Stimulated activated naive CD8-positive, alpha-beta T cell treated with anti-CD3 and anti-CD28 coated beads, Interleukin-15, Interleukin-2, amounts not matched to agents 100 U/mL and 50 U/mL, for 24 hours (primary cell): Measurements from ENCODE around the gene SYNPR.
"Not testable (repeated sequence)": the region's sequence is repeated elsewhere in the genome, so short reads cannot be mapped to it uniquely, and the experiment has no call there.

Experiments
- ATAC-seq: fragments of 150-1000 bp; cut with Tn5 transposase; one replicate; pipeline ENCODE4 v1.10.0; 2021
- DNase-seq: peaks from one replicate; pipeline ENCODE4 v3.0.0; 2021

Gene SYNPR

DNA sequence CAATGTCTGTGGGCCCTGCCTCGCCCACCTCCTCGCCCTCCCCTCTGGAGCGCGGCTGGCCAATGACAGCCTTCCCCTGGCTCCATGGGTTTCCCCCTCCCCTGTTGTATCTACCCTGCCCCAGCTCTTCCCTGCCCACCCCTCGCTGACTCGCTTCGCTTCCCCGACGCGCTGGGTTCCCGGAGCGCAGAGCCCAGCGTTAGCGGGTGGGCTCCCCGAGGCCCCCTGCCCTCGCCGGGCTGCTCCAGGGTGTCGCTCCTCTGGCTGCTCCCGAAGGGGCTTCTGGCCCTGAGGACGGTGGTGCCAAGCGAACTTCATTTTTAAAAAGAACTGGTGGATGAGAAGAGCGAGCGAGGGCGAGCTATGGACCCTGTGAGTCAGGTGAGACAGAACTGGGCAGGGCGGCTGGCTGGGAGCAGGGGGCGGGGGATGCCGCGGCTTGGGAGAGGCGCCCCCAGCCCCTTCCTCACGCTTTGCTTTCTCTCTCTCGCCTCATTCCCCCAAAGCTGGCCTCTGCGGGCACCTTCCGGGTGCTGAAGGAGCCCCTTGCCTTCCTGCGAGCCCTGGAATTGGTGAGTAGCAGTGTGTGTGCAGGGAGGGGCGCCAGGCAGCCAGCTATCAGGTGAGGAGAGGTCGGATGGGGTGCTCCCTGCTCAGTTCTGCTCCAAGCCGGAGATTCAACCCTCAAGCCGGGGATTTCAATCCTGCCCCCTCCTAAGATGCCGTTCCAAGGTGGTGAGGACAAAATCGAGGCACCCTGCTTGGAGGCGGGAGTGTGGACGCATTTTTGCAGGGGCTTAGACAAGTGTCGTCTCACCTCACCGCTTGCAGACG, at the start of gene SYNPR:
SYNPR (plus strand) TSS at position 138 of the 834 bp plus-strand sequence.
- ATAC-seq (no peak), DNase-seq (no peak)

DNA sequence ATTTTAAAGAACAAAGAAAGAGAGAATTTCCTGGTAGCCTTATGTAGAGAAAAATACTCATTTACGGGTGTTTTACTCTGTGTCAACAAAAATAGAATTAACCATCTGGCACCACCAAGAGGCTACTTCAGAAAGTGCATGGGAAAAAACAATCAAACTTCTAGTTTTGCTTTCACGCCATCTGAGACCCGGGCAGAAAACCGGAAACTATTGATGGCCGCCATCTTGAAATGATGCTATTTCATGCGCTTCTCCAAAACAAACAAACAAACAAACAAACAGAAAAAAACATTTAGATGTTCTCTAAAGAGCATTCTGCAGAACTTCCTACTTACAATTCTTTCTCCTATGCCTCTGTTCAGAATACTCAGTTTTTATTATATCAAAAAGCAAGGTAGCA, 49.4 kb upstream of the SYNPR start:
- no peak for DNase-seq
- no peak for ATAC-seq

DNA sequence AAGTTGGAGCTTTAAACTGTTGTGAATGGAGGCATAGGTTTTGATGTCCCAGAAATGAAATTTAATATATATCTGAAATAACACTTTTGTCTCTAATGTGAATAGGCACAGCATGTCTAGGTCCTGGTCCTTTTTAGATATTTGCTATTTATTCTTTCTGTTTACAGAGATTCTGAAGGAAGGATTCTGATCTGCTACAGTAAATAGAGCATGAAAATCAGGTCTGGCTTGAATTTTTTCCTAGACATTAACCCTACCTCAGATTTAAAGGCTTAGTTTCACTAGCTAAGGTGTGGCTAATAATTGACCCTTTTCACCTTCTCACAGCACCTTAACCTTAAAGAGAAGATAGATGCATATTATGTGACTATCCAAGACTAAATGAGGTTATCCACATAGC, 48.0 kb upstream of the SYNPR start:
- no peak for ATAC-seq

GRCh38 chr3:63231643-63232042, 46.5 kb upstream of the SYNPR start:
- no peak for ATAC-seq
- DNase-seq, result no peak

More for the DNA sequence above, 48.0 kb upstream of the SYNPR start:
- no peak for DNase-seq

DNA sequence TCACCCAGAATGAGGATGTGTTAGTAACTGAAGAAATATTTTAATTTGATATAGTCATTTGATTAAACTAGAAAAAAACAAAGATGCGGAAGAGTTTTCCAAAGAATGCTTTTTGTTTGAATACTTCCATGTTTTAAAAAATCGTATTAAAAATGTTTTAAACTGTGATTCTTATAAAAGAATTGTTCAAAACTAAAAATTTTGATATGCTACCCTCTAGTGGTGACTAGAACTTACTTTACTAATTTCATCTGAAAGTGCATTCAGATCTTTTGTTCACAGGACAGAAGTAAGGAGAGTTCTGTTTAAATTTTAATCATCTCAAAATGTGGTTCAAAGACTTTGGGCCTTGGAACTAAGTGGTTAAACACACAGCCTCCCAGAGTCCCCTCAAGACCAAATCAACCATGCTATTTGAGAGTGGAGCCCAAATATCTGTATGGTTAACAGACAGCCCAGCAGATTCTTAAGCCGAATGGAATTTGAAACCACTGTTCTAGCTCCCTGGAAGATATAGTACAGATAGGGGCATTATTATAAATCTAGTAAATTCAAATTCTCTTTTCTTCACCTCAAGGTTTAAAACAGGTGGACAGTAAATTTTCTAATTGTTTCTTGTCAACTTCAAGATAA, 45.2 kb upstream of the SYNPR start:
- no peak for ATAC-seq
- DNase-seq, result no peak

DNA sequence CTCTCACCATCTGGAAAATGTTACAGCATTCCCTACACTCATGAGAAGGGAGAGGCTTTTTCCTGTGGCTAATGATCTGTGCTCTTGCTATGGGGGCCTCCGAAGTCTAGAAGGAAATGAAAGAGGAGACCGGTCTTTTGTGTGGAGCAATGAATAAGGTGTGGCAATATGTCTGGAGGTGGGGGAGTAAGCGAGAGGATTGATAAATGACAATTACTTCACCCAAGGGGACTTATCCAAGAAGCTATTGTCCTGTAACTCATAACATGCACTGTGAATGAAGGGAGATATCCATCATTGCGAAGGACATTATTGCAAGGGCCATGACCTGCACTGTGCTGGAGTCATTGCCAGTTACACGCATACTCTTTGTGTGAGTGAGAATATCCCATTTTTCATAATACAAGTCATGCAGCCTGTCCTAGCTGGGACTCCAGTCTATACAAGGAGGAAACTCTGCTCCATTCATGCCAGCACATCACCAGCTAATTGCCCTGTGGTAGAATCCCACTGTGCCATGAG, 37.7 kb upstream of the SYNPR start:
- no peak for ATAC-seq
- DNase-seq, result no peak

GRCh38 chr3:63242124-63242523, 36.0 kb upstream of the SYNPR start:
- ATAC-seq, result no peak
- no peak for DNase-seq

DNA sequence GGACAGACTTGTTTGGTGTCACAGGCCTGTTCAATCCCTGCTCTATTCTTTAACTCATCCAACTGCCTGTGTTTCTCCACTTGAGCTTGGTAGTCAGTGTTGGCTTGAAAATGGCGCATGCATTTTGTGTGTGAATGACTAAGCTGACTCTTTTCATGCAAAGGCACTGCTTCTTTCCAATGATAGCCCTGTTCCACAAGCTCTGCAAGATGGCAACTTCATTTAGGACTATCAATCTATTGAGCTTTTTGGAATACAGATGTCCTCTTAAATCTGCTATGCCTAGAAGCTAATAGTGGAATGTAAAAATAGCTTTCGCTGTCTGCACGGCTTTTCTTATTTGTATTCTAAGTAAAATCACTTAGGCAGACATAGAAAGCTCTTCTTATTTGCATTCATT, 33.6 kb upstream of the SYNPR start:
- DNase-seq, result no peak
- ATAC-seq, result no peak

GRCh38 chr3:63245726-63246241, 32.3 kb upstream of the SYNPR start:
- DNase-seq, result no peak
- no peak for ATAC-seq

DNA sequence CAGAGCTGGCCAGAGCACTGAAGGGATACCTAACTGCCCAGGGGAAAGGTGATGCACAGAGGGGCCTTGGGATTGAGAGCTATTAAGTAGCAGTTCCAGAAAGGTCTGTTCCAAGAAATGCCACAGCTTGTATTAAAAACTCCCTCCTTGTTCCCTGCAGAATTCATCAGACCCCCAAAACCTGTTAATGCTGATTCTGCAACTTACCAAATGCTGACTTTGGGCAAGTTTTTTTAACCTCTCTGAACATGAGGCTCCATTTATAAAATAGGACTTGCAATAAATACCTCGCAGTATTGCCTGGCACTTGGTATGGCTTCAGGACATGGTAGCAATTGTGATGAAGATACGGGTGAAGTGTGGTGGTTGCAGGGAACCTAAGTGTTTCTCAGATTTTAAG, 30.1 kb upstream of the SYNPR start:
- DNase-seq (no peak), ATAC-seq (no peak)

DNA sequence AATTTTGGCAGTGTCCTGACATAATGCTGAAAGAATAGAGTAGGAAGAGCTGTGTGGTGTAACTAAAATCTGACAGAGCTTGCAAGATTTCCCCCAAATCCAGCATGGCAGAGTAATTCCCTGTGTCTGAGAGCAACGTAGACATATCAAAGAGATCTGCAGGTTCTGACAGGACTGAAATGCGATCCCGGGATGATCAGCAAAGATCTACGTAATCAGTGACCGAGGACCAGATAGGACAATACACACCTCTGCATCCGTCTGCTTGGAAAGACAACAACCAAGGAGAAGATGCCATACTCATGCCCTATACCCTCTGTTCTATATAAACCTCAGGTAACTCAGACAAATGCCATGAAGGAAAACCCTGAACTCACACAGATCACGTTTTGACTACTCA, 26.6 kb upstream of the SYNPR start:
- no peak for ATAC-seq

DNA sequence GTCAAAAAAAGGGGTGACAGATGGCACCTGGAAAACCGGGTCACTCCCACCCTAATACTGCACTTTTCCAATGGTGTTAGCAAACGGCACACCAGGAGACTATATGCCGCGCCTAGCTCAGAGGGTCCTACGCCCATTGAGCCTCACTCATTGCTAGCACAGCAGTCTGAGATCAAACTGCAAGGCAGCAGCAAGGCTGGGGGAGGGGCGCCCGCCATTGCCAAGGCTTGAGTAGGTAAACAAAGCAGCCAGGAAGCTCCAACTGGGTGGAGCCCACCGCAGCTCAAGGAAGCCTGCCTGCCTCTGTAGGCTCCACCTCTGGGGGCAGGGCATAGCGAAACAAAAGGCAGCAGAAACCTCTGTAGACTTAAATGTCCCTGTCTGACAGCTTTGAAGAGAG, 22.3 kb upstream of the SYNPR start:
- DNase-seq, ATAC-seq: not testable (repeated sequence)

More for the DNA sequence above, 26.6 kb upstream of the SYNPR start:
- no peak for DNase-seq

DNA sequence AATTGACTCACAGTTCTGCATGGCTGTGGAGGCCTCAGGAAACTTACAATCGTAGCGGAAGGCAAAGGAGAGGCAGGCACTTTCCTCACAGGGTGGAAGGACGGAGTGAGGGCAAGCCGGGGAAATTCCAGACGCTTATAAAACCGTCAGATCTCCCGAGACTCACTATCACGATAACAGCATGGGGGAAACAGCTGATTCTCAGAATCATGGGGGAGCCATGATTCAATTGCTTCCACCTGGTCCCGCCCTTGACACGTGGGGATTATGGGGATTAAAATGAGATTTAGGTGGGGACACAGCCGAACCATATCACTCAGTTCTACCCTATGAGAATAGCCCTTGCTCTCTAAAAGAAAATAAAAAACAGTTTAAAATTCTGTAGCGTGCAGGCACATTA, 13.4 kb upstream of the SYNPR start:
- no peak for DNase-seq
- ATAC-seq, result no peak

GRCh38 chr3:63274359-63274758, 3.7 kb upstream of the SYNPR start:
- no peak for DNase-seq
- ATAC-seq, result no peak

DNA sequence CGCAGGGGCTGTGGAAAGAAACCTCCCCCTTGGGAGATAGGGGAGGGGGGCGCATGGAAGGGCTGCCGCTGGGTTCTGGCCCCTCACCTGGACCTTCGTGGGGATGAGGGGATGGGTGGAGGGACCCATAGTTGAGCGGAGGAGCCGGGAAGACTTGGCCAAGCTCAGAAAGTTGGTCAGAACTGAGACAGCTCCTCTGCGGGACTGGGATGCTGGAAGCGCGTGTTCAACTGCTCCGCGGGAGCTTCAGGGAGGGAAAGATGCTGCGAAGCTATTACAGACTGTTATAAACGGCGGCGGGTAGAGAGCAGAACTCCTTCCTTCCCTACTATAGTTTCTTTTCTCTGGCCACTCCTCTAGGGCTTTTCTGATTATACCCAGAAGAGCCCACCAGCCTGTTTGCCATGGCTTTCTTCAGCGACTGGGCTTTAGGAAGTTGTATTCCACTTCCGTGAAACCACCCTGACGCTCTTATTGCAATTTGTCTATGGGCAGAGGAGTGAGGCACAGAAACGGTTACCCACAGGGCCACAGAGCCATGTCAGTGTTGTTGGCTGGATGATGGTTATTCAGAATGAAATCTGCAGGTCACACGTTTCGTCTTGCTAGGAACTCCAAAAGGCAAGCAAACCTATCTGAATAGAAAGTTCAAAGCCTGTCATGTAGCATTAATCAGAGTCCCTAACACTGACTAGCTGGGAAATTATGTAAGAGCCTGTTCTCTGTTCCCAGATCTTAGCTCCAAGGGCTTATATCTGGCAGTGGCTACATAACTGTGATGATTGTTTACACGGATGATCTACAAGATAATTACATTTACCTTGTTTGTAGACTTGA, 1.1 kb downstream of the SYNPR start:
- DNase-seq, result no peak
- ATAC-seq, result no peak

DNA sequence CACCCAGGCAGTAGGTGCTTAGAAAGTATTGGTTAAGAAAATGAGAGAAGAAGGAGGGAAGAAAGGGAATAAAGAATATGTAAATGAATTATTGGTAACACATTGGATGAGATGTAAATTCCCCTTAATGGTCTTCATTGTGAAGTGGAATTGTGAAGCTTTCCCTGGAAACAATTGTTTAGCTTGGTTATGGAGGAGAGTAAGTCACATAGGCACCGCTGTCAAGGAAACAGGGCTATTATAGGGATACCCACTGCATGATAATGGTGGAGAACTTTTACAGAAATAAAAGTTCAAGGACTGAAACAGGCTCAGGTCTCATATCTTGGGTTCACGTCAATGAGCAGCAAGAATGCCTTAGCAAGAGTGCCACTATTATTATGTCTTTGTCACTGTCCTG, 9.5 kb downstream of the SYNPR start:
- no peak for ATAC-seq
- DNase-seq, result no peak

DNA sequence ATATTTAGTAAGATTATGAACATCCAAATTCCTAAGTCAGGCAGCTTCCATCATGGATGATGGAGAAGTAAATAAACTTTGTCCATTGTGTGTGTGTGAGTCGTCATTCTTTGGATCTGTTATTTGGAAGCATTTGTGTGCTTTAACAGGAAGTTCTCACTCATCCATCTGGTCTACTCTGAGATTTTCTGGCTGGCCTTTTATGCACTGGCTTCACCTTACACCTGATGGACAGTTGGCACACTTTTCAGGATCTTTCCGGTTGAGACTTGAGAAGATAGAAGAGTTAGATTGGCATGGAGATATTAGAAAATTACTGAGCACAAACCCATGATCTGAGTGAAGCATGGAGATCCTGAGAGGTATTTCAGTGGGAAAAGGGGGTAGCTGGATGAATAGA, 12.6 kb downstream of the SYNPR start:
- DNase-seq (no peak), ATAC-seq (no peak)

DNA sequence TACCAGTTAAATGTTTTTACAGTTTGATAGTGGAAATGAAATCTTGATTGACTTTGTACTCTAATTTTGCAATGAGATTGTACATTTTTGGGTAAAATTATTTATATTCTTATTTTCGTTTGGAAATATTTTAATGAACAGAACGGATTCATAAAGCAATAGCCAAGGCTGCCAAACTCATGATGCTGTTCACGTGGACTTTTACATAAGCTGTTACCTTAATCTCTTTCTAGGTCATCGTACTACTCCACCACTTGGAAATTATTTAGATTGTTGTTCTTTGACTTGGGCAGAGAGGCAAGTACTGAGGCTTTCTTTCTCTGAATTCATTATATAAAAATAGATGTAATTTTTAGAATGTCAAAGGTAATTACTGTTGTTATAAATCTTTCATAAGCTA, 16.2 kb downstream of the SYNPR start:
- ATAC-seq, result no peak
- no peak for DNase-seq

DNA sequence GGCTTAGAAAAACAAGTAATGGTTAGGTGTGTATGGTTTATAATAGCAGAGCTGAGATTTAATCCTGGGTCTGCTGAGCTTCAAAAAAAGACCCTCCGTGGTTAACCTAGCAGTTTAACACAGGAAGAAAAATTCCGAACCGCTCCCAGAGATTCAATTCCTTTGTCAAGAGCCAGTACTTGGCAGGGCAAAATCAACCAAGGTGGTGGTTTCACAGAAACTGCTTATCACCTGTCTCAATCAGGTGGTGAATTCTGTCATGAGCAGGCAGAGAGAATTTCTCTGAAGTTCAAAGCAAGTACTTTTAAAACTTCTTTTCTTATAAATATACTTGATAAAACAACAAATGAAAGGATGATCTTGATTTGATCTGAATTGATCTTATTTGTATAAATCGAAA, 17.2 kb downstream of the SYNPR start:
- no peak for ATAC-seq
- DNase-seq, result no peak

DNA sequence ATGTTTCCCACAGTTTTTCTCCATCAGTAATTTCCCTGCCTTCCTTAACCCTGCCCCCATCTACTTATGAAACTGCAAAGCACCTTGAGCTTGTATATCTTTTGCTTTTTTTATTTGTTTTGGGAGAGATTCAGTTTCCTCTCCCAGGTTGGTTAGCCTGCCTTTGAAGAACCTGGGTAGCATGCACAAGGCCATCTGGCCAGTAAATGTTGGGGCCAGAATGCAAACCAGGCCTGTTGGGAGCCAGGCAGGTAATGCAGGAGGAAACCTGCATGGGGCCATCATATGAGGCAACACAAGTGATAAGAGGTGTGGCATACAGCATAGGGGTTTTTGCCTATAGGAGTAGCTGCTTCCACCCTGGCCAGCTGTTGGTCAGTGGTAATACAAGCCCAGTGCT, 17.7 kb downstream of the SYNPR start:
- DNase-seq (no peak), ATAC-seq (no peak)

GRCh38 chr3:63296249-63296648, 18.1 kb downstream of the SYNPR start:
- DNase-seq (no peak), ATAC-seq (no peak)

DNA sequence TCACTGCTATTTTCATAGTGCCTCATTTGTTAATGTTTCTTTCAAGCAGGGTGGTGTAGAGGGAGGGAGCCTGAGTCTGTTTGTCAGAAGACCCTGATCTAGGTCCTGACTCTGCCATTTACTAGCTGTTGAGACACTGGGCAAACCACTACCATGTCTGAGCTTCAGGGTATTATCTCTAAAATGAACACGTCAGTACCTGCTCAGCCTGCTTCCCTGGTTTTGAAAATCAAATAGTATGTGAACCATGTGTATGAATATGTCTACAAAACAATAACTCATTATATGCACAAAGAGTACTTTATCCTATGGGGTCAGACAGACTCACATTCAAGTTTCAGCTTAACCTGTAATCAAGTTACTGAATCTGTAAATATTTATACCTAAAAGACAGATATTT, 25.1 kb downstream of the SYNPR start:
- no peak for ATAC-seq
- DNase-seq, result no peak

GRCh38 chr3:63304421-63304820, 26.3 kb downstream of the SYNPR start:
- DNase-seq (no peak), ATAC-seq (no peak)
